C4-2B (cell line): ENCODE measurements around the gene KCNMA1.

Experiments
- ZFX ChIP-seq: fragments of 450-650 bp; IDR thresholded peaks from 2 replicates; pipeline ENCODE4 v1.6.1; 2017
- TF ChIP-seq, protein P1 (sequence below): fragments of 450-650 bp; conservative IDR thresholded peaks from 2 replicates; pipeline ENCODE4 v1.5.1; 2017; ENCODE audit warnings: mild to moderate bottlenecking

DNA sequence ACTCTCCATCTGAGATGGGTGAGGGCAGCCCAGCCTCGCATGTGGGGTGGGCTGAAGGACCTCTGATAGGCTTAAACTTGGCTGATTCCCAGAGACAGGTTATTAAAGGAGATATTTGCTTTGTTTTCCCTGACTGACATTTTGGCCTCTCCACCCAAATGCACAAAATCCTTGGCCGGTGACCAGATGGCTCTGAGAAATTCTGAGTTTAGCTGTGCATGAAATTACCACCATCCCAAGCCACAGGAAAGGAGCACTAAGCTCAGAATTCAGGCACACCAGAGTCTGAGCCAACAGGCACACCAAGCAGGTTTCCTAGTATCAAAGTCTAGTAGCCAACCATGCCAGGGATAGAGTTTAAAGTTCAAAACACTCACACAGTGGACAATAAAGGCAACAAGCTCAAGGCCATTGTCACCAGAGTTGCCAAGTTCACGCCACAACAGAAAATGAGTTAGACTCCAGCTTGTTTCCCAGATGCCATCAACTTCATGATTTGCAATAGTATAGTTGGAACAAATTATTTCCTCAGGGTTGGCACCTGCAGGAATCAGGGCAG, 387.6 kb downstream of the KCNMA1 start:
- TF ChIP-seq, protein P1, sequence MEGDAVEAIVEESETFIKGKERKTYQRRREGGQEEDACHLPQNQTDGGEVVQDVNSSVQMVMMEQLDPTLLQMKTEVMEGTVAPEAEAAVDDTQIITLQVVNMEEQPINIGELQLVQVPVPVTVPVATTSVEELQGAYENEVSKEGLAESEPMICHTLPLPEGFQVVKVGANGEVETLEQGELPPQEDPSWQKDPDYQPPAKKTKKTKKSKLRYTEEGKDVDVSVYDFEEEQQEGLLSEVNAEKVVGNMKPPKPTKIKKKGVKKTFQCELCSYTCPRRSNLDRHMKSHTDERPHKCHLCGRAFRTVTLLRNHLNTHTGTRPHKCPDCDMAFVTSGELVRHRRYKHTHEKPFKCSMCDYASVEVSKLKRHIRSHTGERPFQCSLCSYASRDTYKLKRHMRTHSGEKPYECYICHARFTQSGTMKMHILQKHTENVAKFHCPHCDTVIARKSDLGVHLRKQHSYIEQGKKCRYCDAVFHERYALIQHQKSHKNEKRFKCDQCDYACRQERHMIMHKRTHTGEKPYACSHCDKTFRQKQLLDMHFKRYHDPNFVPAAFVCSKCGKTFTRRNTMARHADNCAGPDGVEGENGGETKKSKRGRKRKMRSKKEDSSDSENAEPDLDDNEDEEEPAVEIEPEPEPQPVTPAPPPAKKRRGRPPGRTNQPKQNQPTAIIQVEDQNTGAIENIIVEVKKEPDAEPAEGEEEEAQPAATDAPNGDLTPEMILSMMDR: no peak
- no peak for TF ChIP-seq ZFX
